ENCODE data around the gene ADI1.

Gene ADI1

DNA sequence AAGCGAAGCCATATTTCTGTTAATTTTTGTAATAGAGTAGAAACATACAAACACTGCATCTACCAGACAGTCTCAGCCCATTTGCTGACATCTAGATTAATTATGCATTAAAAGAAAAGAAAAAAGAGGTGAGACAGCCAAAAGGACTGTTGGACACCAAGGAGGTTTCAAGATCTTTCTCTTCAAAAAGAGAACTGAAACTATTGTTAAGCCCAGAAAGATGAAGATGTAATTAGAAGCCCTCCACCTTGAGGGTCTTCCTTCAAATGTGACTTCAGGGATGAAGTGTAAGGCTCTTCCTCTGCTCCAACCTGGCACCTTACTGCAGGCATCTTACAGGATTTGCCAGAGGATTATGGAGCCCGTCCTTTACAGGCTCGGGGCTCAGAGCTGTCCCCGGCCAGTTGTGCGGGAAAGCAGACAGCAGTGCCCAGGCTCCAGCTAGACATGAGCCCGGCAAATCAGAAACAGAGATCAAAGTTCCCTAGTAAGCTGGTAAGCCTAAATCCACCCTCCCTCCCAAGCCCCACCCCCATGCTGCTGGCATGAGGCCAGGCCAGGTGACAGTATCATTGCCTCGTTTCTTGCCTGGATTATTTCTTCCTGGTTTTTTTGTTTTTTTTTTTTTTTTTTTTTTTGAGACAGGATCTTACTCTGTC, 38.9 kb downstream of the ADI1 start:
- DNase-seq (ENCODE audit: low read depth in 2 of 2): no peak

- DNase-seq (ENCODE audit: low read depth in 2 of 2): no peak
Measured at GRCh38 chr2:3479430-3480320, 39.7 kb downstream of the ADI1 start.

GRCh38 chr2:3478846-3479385, 40.4 kb downstream of the ADI1 start:
- no peak for DNase-seq (ENCODE audit: low read depth in 2 of 2)

DNA sequence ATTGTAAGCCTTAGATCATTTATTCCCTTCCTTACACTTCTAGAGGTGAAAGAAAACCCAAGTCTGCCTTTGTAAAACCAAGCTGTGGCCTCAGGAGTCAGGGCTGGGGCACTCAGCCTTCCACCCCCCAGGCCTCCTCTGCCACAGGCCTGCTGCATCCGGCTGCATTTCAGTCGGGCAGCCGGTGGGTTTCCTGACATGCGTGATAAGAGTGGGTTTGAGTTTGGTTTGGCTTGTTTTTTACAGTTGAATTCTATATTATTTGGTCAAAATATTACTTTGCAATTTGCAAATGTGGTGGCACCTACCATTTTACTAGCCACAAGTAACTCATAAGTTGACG, 42.4 kb downstream of the ADI1 start:
- DNase-seq (ENCODE audit: low read depth in 2 of 2): no peak

DNA sequence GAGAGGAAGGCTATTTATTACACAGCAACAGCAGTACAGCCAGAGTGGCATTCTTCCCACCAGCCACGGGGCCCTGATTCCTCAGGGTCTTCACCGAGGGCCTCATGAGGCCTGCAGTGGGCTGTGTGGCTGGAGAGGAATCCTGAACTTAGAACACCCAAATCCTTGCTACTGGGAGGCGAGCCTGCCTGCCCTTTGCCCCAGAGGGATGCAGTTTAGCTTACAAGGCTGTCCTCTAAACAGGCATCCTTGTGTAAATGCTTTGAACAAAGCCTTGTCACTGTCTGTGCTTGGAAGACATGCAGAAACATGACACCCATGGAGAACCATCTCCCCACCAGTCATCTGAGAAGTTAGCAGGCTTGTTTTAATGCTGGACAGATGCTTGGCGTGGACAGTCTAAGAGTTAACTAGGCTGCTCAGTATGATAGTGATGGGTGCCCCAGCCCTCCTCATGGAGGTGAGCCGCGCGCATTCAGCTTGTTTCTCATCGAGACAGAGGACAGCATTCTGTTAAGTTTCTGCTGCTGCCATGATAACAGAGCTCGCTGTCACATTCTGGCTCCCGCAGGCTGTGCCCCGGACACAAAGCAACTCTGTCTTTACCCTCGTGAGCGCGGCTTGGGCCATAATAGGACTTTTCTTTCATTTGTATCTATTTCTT, 42.9 kb downstream of the ADI1 start:
- no peak for DNase-seq (ENCODE audit: low read depth in 2 of 2)

DNA sequence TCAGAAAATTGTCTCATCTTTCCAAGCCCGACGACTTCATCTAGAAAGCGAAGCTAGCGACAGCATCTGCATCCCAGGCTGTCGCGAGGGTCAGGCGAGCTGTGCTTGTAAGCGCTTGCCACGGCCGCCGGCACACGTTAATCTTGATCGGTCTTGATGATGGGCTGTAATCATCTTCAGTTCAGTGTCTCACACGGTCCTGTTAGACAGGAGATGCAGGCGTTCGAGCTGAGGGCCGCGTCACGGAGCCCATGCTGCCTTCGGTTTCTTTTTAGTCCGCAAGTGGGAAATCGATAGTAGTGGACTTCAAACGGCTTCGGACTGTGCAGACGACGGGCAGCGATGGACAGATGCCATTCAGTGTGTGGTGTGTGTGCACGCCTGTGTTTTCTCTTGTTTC, 43.6 kb downstream of the ADI1 start:
- no peak for DNase-seq (ENCODE audit: low read depth in 2 of 2)

- DNase-seq (ENCODE audit: low read depth in 2 of 2): no peak
Measured at GRCh38 chr2:3472966-3473365, 46.4 kb downstream of the ADI1 start.

DNA sequence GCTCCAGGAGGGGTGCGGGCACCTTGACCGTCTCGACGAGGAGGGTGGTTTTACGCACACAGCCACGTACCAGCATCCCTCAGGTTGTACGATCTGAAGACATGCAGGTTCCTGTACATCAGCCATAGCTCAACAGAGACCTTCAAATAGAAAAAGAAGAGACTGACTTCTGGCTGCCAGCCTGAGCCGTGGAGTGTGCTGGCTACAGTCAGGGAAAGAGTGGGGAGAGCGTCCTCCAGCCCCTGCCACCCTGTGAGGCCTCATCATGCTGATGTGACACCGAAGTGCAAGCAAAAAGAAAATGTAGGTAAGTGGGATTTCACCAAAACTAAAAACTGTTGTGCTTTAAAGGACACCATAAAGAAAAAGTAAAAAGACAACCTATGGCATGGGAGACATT, 47.0 kb downstream of the ADI1 start:
- no peak for DNase-seq (ENCODE audit: low read depth in 2 of 2)

- no peak for DNase-seq (ENCODE audit: low read depth in 2 of 2)
Measured at GRCh38 chr2:3470856-3471737, 48.2 kb downstream of the ADI1 start.

DNA sequence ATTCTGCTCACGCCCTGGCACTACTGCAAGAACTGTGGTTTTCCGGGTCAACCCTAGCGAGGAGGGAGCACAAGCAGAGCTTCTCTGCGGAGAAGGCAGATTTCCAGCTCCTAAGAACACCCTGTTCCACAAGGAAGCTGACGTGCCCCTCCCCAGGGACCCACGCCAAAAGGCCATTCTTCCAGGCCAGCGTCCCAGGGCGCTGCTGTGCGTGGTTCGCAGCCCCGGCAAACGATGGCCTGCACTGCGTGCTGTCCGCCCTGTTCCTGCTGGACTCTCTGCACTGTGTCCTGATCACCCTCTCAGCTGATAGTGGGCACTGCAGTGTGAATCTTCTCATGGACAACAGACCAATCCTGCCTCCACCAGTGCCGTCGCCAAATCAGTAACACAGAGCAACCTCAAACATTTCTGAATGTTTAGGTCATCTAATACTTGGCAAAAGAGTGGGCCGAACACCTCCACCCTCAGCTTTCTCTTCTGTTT, 49.1 kb downstream of the ADI1 start:
- DNase-seq (ENCODE audit: low read depth in 2 of 2): no peak

DNA sequence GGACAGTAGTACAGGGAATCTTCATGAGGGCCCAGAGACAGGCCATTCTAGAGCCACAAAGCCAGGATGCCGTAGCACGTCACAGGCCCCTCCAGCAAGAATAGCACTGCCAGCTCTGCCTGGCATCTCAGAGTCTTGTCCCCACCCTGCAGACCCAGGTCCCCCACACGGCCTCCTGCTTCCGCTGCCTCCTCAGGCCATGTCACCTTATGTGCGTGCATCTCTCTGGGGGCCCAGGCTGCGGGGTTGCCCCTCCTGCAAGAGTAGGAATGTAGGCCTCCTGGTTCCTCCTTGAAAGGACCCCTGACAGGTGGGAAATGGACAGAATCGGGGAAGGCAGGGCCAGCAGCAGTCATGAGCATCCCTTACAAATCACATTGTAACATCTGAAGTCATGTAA, 49.8 kb downstream of the ADI1 start:
- DNase-seq (ENCODE audit: low read depth in 2 of 2): no peak

DNA sequence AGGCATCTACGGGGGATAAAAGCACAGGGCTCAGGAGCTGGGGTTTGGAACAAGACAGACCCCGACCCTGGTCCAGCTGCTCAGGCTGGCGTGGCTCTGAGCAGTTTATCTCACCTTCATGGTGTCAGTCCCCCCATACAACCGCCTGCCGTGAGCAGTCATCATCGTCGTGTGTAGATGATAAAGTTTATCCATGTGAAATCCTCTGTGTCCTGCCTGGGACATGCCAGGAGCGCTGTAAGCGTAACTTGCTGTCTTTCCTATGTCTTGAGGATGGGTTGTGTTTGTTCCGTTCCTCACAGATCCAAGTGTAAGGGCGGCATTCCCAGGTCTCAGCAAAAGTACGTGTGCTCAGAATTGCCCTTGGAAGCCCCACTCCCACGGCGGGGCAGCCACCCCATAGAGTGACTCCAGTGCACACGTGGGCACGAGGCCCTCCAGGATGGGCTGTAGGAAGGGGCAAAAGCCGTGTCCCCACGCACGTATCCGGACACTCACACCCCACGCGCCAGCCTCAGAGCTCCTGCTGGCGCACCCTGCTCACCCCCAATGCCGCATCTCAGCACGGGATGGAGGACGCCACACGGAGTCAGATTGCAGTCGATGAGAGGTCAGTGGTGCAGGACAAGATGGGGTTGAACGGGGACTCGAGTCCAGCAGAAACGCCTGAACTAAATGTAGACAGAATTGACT, 50.9 kb downstream of the ADI1 start:
- DNase-seq (ENCODE audit: low read depth in 2 of 2): no peak

- no peak for DNase-seq (ENCODE audit: low read depth in 2 of 2)
Measured at GRCh38 chr2:3467654-3468053, 51.7 kb downstream of the ADI1 start.

DNA sequence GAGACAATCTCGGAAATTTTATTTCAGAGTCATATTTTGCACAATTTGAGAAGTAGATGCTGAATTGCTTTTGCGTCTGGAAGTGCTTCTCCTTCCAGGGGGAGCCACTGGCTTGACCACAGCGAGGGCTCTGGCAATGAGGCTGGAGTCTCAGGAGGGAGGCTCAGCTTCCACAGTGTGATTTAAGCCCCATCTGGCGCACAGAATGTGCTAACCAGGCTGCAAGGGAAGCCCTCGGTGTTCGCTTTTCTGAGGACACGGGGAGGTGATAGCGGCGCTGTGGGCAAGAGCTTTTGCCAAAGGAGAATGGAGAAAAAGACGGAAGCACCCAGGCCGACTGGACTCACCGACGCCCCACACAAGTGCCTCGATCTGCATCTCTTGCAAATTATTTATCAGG, 52.4 kb downstream of the ADI1 start:
- no peak for DNase-seq (ENCODE audit: low read depth in 2 of 2)

DNA sequence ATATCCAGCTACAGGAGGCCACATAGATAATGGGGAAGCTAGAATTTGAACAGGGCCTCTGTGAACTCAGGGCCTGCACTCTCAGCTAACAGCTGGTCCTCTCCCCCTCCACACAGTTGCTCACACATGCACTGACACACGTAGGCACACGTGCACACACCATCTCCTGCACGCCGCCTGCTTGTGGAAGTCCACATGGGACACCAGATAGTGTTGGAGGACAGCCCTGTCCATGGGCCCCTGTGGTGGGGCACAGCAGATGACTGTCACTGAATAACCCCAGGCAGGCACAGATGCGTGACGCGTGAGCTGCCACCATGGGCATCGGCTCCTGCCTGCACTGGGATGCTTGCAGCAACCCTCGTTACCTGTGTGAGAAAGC, 52.9 kb downstream of the ADI1 start:
- DNase-seq (ENCODE audit: low read depth in 2 of 2): no peak

GRCh38 chr2:3465844-3466481, 53.4 kb downstream of the ADI1 start:
- no peak for DNase-seq (ENCODE audit: low read depth in 2 of 2)

DNA sequence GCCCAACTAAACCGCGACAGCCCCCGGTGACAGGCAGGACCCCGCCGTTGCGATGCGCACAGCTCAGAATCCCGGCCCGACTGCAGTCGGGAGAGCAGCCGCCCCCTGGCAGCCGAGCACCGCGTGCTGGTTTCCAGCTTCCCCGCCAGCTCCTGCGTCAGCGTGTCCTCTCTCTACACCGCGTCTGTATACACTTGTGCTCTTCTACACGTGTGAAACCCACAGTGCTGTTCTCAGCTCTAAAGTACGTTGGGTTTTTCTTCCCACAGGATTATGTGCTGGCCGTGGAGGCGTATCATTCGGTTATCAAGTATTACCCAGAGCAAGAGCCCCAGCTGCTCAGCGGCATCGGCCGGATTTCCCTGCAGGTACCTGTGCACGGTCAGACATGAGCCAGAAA, 54.0 kb downstream of the ADI1 start:
- DNase-seq (ENCODE audit: low read depth in 2 of 2): no peak

DNA sequence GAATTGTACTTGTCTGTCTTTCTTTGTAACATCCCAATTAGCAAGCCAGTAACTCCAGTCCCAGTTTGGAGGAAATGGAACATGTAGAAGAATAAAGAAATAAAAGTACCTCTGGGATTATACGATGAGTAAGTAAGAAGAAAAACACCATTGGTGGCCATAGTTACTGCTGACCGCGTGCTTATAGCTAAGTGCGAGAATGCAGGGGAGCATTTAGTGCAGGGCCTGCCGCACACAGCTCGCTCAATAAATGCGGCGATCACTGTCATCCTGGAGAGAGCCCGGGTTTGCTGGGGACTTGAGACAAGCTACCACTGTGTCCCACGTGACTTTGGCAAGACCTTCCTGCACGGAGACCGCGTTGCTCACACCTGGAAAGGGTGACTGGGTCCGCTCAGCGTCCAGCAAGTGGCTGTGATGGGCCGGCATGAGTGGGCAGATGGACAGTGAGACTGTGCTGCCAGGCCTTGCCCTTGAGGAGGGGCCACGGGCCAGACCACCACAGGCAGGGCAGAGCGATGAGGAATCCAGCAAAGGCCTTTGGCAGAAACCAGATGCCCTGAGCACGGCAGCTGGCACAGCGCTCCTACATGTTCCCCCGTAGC, 54.8 kb downstream of the ADI1 start:
- no peak for DNase-seq (ENCODE audit: low read depth in 2 of 2)

DNA sequence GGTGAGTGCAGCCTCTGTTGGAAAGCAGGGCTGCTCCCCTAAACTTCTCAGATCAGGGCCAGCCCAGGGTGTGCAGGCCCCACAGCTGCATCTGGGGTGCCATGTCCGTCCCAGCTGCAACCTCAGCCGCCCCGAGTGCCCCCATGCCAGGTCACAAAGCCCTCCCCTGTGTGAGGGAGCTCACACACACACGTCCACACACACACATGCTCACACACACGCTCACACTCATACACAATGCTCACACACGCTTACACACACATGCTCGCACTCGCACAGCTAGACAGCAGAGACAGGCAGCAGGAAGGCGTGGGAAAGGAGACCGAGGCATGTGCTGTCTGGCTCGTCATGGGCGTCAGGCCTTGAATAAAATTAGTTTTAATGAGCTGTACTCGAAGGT, 55.4 kb downstream of the ADI1 start:
- no peak for DNase-seq (ENCODE audit: low read depth in 2 of 2)
